HPDE6-E6E7 (cell line): ENCODE measurements around the gene WDR27.
"Not testable (repeated sequence)": the region's sequence is repeated elsewhere in the genome, so short reads cannot be mapped to it uniquely, and the experiment has no call there.

Source experiments
- DNase-seq: peaks from one replicate; pipeline ENCODE4 v3.0.0; 2011; ENCODE audit warnings: missing footprints; ENCODE audit errors: extremely low spot score

Gene WDR27

GRCh38 chr6:169709293-169709692 lies 7.5 kb upstream of the WDR27 start:
- no peak for DNase-seq

GRCh38 chr6:169707772-169708171 lies 5.9 kb upstream of the WDR27 start:
- no peak for DNase-seq

GRCh38 chr6:169702840-169703246 lies 1.0 kb upstream of the WDR27 start:
- DNase-seq = peak; percentile 28

DNA sequence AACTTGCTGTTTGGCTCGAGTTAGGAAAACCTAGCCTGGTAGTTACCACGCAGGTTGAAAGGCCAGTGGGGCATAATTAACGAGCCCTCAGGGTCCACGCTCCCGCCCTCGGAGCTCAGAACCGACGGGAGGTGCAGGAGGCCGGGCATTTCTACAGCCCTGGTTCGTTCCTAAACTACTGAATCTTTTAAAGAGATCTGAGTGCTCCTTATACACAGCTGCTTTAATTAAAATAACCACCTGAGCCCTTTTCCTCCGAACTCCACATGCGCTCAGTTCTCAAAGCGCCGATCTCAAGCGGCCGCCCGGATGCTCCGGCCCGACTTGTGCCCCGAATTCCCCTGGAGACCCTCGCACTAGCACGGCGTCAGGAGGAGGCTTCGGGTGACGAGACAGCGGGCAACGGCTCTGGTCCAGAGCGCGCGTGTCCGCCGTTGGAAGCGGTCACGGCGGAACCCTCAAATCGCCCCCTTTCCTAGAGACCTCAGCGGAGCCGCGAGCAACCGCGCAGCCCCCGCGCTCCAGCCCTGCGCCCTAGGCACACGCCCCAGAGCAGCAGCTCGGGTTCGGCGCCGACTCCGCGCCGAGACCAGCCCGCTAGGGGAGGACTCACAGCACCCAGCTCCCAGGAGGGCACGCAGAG lies 397 bp downstream of the WDR27 start:
- no peak for DNase-seq

GRCh38 chr6:169700296-169700695 lies 1.5 kb downstream of the WDR27 start:
- DNase-seq = no peak

- not testable (repeated sequence) for DNase-seq
These were observed 4.7 kb downstream of the WDR27 start for GRCh38 chr6:169697115-169697514.

GRCh38 chr6:169695131-169695530 lies 6.7 kb downstream of the WDR27 start:
- DNase-seq = no peak

DNA sequence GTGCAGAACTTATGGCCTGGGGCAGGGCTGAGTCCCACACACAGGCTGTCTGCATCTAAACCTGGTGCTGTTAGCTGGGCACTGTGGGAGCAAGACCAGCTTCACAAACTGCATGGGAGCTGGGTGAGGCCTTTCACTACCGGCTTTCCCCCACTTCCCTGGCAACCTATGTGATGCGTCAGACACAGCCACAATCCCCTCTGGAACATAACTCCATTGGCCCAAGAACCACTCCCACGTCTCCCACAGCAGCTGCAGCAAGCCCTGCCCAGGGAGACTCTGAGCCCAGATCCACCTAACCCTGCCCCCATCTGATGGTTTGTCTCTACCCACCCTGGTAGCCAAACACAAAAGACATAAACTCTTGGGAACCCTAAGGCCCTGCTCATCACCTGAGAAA lies 9.3 kb downstream of the WDR27 start:
- no peak for DNase-seq

DNA sequence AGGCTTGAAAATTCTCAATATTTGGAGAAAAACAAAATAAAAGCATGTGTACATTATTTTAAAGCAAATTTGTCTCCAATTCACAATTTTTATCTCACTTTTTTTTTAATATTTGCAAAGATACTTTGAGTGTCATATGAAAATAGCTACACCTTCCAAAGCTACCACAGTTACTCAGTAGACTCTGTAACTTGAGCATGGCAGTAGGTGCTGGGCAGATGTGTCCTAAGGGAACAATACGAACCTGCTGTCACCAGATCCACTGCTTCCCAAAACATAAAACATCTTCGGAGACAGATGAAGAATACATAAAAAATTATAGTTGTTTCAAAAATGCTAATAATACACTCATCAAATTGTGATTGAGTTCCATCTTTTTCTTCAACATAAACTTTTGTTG lies 10.6 kb downstream of the WDR27 start:
- no peak for DNase-seq

- DNase-seq = peak; percentile 41
These were observed 12.5 kb downstream of the WDR27 start for GRCh38 chr6:169689287-169689686.

DNA sequence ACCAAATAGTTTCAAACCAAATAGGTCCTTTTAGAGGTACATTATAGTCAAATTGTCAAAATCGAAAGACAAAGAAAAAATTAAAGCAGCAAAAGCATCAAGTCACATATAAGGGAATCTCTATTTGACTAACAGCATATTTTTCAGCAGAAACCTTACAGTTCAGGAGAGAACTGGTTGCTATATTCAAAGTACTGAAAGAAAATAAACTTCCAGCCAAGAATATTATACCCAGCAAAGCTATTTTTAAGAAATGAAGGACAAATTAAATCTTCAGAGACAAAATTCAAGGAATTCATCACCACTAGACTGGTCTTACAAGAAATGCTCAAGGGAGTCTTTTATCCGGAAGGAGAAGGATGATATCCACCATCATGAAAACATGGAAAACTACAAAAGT lies 16.0 kb downstream of the WDR27 start:
- DNase-seq = no peak

DNA sequence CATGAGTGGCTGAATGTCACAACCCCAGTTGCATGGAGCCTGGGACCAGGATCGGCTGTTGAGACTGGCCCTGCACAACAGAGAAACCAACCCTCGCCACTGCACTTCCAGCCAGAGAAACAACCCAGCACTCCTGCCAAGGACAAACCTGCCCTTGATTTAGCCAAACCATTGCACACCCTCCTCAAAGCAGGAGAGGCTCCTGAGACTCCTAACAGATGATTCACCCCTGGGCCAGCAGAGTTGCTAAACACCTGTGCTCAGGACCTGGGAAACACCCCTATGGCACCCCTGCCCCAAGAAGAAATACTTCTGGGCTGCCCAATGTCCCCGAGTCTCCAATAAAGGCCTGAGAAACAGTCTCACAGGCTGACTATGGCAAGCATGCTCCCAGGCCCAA lies 17.8 kb downstream of the WDR27 start:
- no peak for DNase-seq

DNA sequence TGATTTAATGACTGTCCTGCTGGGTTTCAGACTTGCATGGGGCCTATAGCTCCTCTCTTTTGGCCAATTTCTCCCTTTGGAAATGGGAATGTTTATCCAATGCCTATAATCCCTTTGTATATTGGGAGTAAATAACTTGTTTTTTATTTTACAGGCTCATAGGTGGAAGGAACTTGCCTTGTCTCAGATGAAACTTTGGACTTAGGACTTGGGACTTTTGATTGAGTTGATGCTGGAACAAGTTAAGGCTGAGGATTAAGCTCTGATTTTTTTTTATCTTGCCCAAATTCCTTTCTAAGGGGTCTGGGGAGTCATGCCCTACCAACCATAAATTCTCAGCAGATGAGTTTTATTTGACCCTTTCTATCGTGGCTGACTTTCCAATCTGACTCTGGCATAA lies 23.5 kb downstream of the WDR27 start:
- no peak for DNase-seq

- DNase-seq = no peak
These were observed 24.7 kb downstream of the WDR27 start for GRCh38 chr6:169677096-169677495.

- no peak for DNase-seq
These were observed 26.8 kb downstream of the WDR27 start for GRCh38 chr6:169675011-169675410.

DNA sequence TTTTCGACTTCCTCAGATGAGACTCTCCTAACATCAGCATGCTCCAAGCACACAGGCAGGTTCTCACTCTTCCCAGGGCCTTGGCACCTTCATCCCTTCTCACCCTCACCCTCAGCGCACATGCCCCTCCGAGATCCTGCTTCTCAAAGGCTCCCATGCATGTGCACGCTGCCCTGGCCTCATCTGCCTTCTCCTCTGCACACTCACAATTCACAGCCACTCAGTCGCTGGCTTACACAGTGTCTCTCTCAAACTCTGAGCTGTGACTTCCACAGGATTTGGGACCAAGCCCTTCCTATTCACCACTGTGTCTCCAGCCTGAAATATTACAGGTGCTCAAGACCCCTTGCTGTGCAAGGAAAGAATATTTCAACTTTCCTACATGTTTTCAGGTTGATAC lies 30.3 kb downstream of the WDR27 start:
- no peak for DNase-seq

DNA sequence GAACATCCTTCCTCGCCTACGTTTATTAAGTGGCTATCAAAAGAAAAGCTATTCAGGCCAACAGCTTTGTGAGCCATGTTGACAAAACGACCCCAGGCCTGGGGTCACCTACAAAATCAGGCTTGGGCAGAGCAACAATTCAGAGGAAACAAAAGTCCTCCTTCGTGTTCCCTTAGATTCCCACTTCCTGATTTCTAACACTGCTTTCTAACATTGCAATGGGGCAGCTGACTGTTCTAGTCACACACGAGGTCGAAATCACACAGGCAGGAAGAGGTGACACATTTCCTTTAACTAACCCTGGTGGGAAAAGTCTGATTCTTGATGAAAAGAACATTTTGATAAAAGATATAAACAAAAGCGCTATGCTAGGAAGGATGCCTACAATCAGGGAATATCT lies 31.9 kb downstream of the WDR27 start:
- DNase-seq = no peak

DNA sequence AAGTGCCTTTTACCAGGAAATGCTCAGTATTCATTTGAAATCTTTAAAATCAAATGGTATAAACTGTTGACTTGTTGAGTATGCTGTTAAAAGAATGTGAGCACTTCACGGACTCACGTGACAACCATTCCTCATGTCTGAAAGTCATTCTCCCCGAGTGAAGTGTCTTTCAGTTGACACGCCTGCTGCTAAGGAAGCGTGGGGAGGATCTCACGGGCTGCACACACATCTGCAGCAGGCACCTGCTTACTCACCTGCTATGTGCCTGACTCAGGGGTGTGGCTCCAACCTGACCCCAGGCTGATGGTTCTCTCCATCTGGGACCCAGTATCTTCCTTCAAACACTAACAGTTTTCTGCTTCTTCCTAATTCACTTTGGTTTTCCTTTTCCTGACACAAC lies 32.7 kb downstream of the WDR27 start:
- peak; percentile 49 for DNase-seq

- DNase-seq = no peak
These were observed 33.5 kb downstream of the WDR27 start for GRCh38 chr6:169668203-169668847.

- DNase-seq = no peak
These were observed 34.1 kb downstream of the WDR27 start for GRCh38 chr6:169667716-169668115.

GRCh38 chr6:169666441-169666840 lies 35.4 kb downstream of the WDR27 start:
- DNase-seq = no peak

DNA sequence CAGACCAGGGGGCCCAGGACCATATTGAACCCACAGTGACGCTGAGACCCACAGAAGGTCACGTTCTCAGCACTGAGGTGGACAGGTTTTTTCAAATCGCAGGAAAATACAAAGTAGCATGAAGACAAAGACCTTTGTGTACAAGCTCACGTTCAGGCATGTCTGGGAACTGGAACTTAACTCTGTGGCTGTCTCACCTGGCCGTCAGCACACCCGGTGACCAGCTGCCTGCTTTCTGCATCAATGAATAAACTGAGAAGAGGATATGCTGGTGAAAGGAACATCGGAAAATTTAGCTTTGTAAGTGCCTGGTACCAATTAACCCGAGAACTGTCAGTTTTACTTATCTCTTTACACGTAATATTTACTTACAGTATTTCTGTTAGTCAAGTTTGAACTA lies 36.5 kb downstream of the WDR27 start:
- peak; percentile 59 for DNase-seq

DNA sequence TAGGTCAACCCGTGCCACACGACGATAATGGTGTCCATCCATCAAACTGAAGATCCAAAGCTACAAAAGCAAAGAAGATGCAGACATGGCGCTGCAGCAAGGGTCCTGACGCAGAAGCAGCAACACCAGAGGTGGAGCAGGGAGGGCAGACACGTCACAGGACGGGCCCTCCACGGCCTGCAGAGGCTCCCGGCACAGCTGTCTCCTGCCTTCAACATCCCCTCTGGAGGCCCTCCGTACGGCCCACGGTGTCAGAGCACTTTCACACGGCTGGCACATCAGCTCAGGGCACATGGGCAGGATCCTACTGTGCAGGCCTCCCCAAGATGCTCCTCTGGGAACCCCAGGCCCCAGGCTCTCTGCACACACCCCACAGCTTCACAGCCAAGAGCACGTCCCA lies 37.6 kb downstream of the WDR27 start:
- no peak for DNase-seq

- DNase-seq = no peak
These were observed 38.4 kb downstream of the WDR27 start for GRCh38 chr6:169663468-169663867.
